NCI-H748 (cell line): Measurements from ENCODE around the gene BTC.
"Not testable (repeated sequence)": the region's sequence is repeated elsewhere in the genome, so short reads cannot be mapped to it uniquely, and the experiment has no call there.

Experiments used
- DNase-seq: peaks from one replicate; lab custom pipeline; 2025; ENCODE audit not compliant: unreplicated experiment; lab: John Stamatoyannopoulos, UW

Gene BTC

GRCh38 chr4:74794382-74795010 is at the start of gene BTC:
TSS of gene BTC (minus strand) at chr4:74794523. CDS start at chr4:74794325, 198 bp downstream.
- peak; percentile 42 for DNase-seq

- DNase-seq, result peak; percentile 10
Measured at GRCh38 chr4:74840936-74841509, 46.7 kb upstream of the BTC start.

GRCh38 chr4:74838746-74839370 is 44.5 kb upstream of the BTC start:
- DNase-seq, result no peak

- no peak for DNase-seq
Measured at GRCh38 chr4:74830928-74831327, 36.6 kb upstream of the BTC start.

GRCh38 chr4:74823194-74823593 is 28.9 kb upstream of the BTC start:
- no peak for DNase-seq

- DNase-seq, result no peak
Measured at GRCh38 chr4:74822603-74823002, 28.3 kb upstream of the BTC start.

GRCh38 chr4:74821541-74821940 is 27.2 kb upstream of the BTC start:
- DNase-seq, result no peak

GRCh38 chr4:74814052-74814451 is 19.7 kb upstream of the BTC start:
- DNase-seq, result no peak

GRCh38 chr4:74812056-74812455 is 17.7 kb upstream of the BTC start:
- DNase-seq, result not testable (repeated sequence)

GRCh38 chr4:74805601-74806000 is 11.3 kb upstream of the BTC start:
- no peak for DNase-seq

- no peak for DNase-seq
Measured at GRCh38 chr4:74800310-74800709, 6.0 kb upstream of the BTC start.

- DNase-seq, result no peak
Measured at GRCh38 chr4:74796631-74797030, 2.3 kb upstream of the BTC start.

GRCh38 chr4:74793757-74794381 is 454 bp downstream of the BTC start:
- peak; percentile 75 for DNase-seq

GRCh38 chr4:74790652-74791051 is 3.7 kb downstream of the BTC start:
- DNase-seq, result no peak

- DNase-seq, result no peak
Measured at GRCh38 chr4:74789518-74789917, 4.8 kb downstream of the BTC start.

GRCh38 chr4:74777531-74777930 is 16.8 kb downstream of the BTC start:
- DNase-seq, result no peak

GRCh38 chr4:74772783-74773182 is 21.5 kb downstream of the BTC start:
- no peak for DNase-seq

- DNase-seq, result no peak
Measured at GRCh38 chr4:74772106-74772505, 22.2 kb downstream of the BTC start.

GRCh38 chr4:74770226-74770910 is 24.0 kb downstream of the BTC start:
- DNase-seq, result no peak

- DNase-seq, result no peak
Measured at GRCh38 chr4:74768857-74769525, 25.3 kb downstream of the BTC start.

- no peak for DNase-seq
Measured at GRCh38 chr4:74764119-74764518, 30.2 kb downstream of the BTC start.
